K562 (cell line): Measurements from ENCODE around the gene SV2C. TPM values are rescaled to one million over a fixed set of nuclear protein-coding genes. Genes with fewer than 3 reads are reported as not detected.
A peak's percentile ranks its signal among the peaks of the same experiment; 100 is the strongest.

Experiments used
- ATAC-seq: fragments of 200-7000 bp; cut with Tn5 transposase; 3 replicates; pipeline ENCODE4 v1.9.1; 2020; ENCODE audit warnings: moderate library complexity
- BruUV-seq: library from RNA; stranded (reverse); fragments of 400-500 nt; replicated peaks from 2 replicates; lab custom pipeline; 2021; lab: Mats Ljungman, UMichigan
- CTCF ChIA-PET: fragments of 300-600 bp; formaldehyde crosslinking; extraction: SDS; loops from one replicate; lab custom pipeline; 2021; ENCODE audit warnings: low intra/inter-chr PET ratio; lab: Yijun Ruan, JAX
- POLR2A ChIA-PET: fragments of 300-600, 350-650 bp; sonication (Branson Sonifier 250); formaldehyde crosslinking; extraction: SDS; loops from one replicate; lab custom pipeline; 2021; ENCODE audit warnings: antibody characterized with exemption, inconsistent platforms; lab: Yijun Ruan, JAX
- DNase-seq, 4 experiments: peaks; one replicate each; pipeline versions ENCODE4 v3.0.0 to v3.0.0-alpha.2; 2011 to 2018; ENCODE audit warnings: low spot score in 3 of 4, mixed read lengths in 3 of 4; ENCODE audit errors: extremely low read depth in 1 of 4
- FAIRE-seq: peaks from 2 replicates; lab custom pipeline; 2011; peaks lifted over from hg19 to GRCh38; lab: Jason Lieb, UNC
- H2AFZ ChIP-seq: 2 replicates; pipeline ENCODE4 v1.6.0; 2011; ENCODE audit warnings: low read depth, low read length, control low read depth, inconsistent platforms
- H3K27ac ChIP-seq: fragments of 200-600 bp; 3 replicates; pipeline ENCODE4 v1.8.0; 2011; ENCODE audit warnings: low read depth, mild to moderate bottlenecking, control low read depth, inconsistent platforms, low read length, moderate library complexity, mixed read lengths; ENCODE audit errors: extremely low read depth
- H3K27me3 ChIP-seq, 2 experiments: fragments of 300-600 bp in 1 of 2; 2 replicates in 1 of 2; 3 replicates in 1 of 2; pipeline versions ENCODE4 v1.6.0 to v1.8.0; 2011; ENCODE audit warnings: inconsistent platforms in 2 of 2, low read length in 2 of 2, mild to moderate bottlenecking in 1 of 2, mixed read lengths in 1 of 2, moderate library complexity in 1 of 2; ENCODE audit not compliant: control insufficient read depth in 2 of 2, insufficient read depth in 2 of 2
- H3K36me3 ChIP-seq: fragments of 300-600 bp; 3 replicates; pipeline ENCODE4 v1.8.0; 2011; ENCODE audit warnings: mild to moderate bottlenecking, low read length, inconsistent platforms; ENCODE audit not compliant: control insufficient read depth, insufficient read depth
- H3K4me1 ChIP-seq, 2 experiments: fragments of 200-600 bp in 1 of 2; replicated peaks in 1 of 2; 2 replicates in 1 of 2; 3 replicates in 1 of 2; pipeline versions ENCODE4 v1.5.1 to v1.8.0; 2011; ENCODE audit warnings: inconsistent platforms in 2 of 2, low read length in 2 of 2, mild to moderate bottlenecking in 1 of 2, mixed read lengths in 1 of 2, moderate library complexity in 1 of 2; ENCODE audit not compliant: control insufficient read depth in 2 of 2, insufficient read depth in 2 of 2
- H3K4me2 ChIP-seq: 2 replicates; pipeline ENCODE4 v1.6.1; 2011; ENCODE audit warnings: low read length, control low read depth, inconsistent platforms, mixed read lengths; ENCODE audit not compliant: insufficient read depth
- H3K4me3 ChIP-seq: fragments of 200-600 bp; sonication (generic), shearing (Covaris generic); 2 replicates; pipeline ENCODE4 v1.5.1; 2016; ENCODE audit warnings: control low read depth, inconsistent platforms
- H3K79me2 ChIP-seq: fragments of 200-600 bp; 3 replicates; pipeline ENCODE4 v1.8.0; 2011; ENCODE audit warnings: low read length, inconsistent platforms; ENCODE audit not compliant: control insufficient read depth, insufficient read depth
- H3K9ac ChIP-seq, 2 experiments: 2 replicates each; pipeline versions ENCODE4 v1.6.0 to v1.6.1; 2011; ENCODE audit warnings: low read depth in 2 of 2, low read length in 2 of 2, control low read depth in 1 of 2, inconsistent platforms in 1 of 2, mild to moderate bottlenecking in 1 of 2, mixed read lengths in 1 of 2; ENCODE audit not compliant: insufficient read depth in 1 of 2
- H3K9me1 ChIP-seq: one replicate; pipeline ENCODE4 v1.6.0; 2011; ENCODE audit warnings: inconsistent platforms, mild to moderate bottlenecking, low read length, moderate library complexity; ENCODE audit not compliant: control insufficient read depth, insufficient read depth
- H3K9me3 ChIP-seq: replicated peaks from 2 replicates; pipeline ENCODE4 v1.5.1; 2011; ENCODE audit warnings: low read depth, low read length, inconsistent platforms; ENCODE audit not compliant: control insufficient read depth, insufficient read depth
- H4K20me1 ChIP-seq: replicated peaks from 2 replicates; pipeline ENCODE4 v1.6.1; 2011; ENCODE audit warnings: low read length, inconsistent platforms, mixed read lengths; ENCODE audit not compliant: control insufficient read depth, insufficient read depth
- ATF1 ChIP-seq, 2 experiments: fragments of 450-650 bp in 1 of 2; IDR thresholded peaks; 2 replicates each; pipeline ENCODE4 v1.6.1; 2016; ENCODE audit warnings: missing compliant biosample characterization in 1 of 2, missing genetic modification characterization in 1 of 2
- ATF3 ChIP-seq, 2 experiments: fragments of 450-650 bp in 1 of 2; sonication (generic) in 1 of 2; formaldehyde crosslinking in 1 of 2; IDR thresholded peaks in 1 of 2; conservative IDR thresholded peaks in 1 of 2; 2 replicates each; pipeline versions ENCODE4 v1.6.1 to v1.8.1; 2016 to 2023; ENCODE audit warnings: mild to moderate bottlenecking in 2 of 2, moderate library complexity in 2 of 2, inconsistent platforms in 1 of 2, missing genetic modification reagents in 1 of 2
- BCOR ChIP-seq: fragments of 450-650 bp; IDR thresholded peaks from 2 replicates; pipeline ENCODE4 v1.6.1; 2016
- CBX3 ChIP-seq, 2 experiments: IDR thresholded peaks; 1 replicate in 1 of 2; 2 replicates in 1 of 2; pipeline ENCODE4 v1.6.1; 2012; ENCODE audit warnings: inconsistent platforms in 2 of 2, low read length in 2 of 2, borderline replicate concordance in 1 of 2, control low read depth in 1 of 2
- EGR1 ChIP-seq: fragments of 450-650 bp; conservative IDR thresholded peaks from 2 replicates; pipeline ENCODE4 v1.6.1; 2017; ENCODE audit warnings: mild to moderate bottlenecking
- FOXJ3 ChIP-seq: sonication (generic); formaldehyde crosslinking; IDR thresholded peaks from 2 replicates; pipeline ENCODE4 v1.4.0; 2020; ENCODE audit warnings: mild to moderate bottlenecking, missing genetic modification reagents
- HNRNPUL1 ChIP-seq: fragments of 200-400 bp; formaldehyde crosslinking; IDR thresholded peaks from 2 replicates; pipeline ENCODE4 v1.6.1; 2017; ENCODE audit warnings: low read length
- KAT8 ChIP-seq: fragments of 450-650 bp; IDR thresholded peaks from 2 replicates; pipeline ENCODE4 v1.6.1; 2016; ENCODE audit warnings: low read depth, mild to moderate bottlenecking
- PURB ChIP-seq: sonication (generic); formaldehyde crosslinking; IDR thresholded peaks from 2 replicates; pipeline ENCODE4 v1.9.0; 2021; ENCODE audit warnings: low read depth, mild to moderate bottlenecking, missing genetic modification reagents
- RBM39 ChIP-seq: fragments of 200-400 bp; formaldehyde crosslinking; optimal IDR thresholded peaks from 2 replicates; pipeline ENCODE3; 2018; ENCODE audit warnings: low read depth, low read length
- RFX1 ChIP-seq: fragments of 450-650 bp; IDR thresholded peaks from 2 replicates; pipeline ENCODE4 v1.6.1; 2016; ENCODE audit warnings: mild to moderate bottlenecking, moderate library complexity
- SMARCE1 ChIP-seq: fragments of 450-650 bp; IDR thresholded peaks from 2 replicates; pipeline ENCODE4 v1.7.1; 2016; ENCODE audit warnings: mild to moderate bottlenecking
- STAT5A ChIP-seq: IDR thresholded peaks from 2 replicates; pipeline ENCODE4 v1.6.1; 2012; ENCODE audit warnings: low read length, inconsistent platforms, borderline replicate concordance
- ZBTB33 ChIP-seq: sonication (generic); formaldehyde crosslinking; IDR thresholded peaks from 2 replicates; pipeline ENCODE4 v1.8.1; 2023; ENCODE audit warnings: mild to moderate bottlenecking, missing genetic modification reagents
- ZNF174 ChIP-seq: fragments of 250-450 bp; sonication (Bioruptor Pico); IDR thresholded peaks from 2 replicates; pipeline ENCODE4 v1.4.0; 2020; ENCODE audit warnings: mild to moderate bottlenecking
- ZNF280B ChIP-seq: fragments of 250-450 bp; sonication (Bioruptor Pico); IDR thresholded peaks from 2 replicates; pipeline ENCODE4 v1.5.1; 2021; ENCODE audit warnings: mild to moderate bottlenecking
- ZSCAN29 ChIP-seq: fragments of 450-650 bp; IDR thresholded peaks from 2 replicates; pipeline ENCODE4 v1.6.1; 2017
- WGBS: fragments of 100-300 bp; shearing (Covaris generic); methylation state at CpG from one replicate; pipeline ENCODE4 v1.1.6; 2016; ENCODE audit warnings: low coverage, mixed read lengths; ENCODE audit not compliant: insufficient coverage; ENCODE audit errors: missing lambda C conversion rate; 5-methylcytosine and 5-hydroxymethylcytosine counted together
- in situ Hi-C: fragments of 300-500 bp; cut with MboI; formaldehyde crosslinking; loops from 4 replicates; pipeline ENCODE4 v1.15.0; 2018; ENCODE audit warnings: inconsistent platforms, mixed read lengths
- intact Hi-C: fragments of 100-400 bp; cut with micrococcal nuclease; formaldehyde crosslinking; loops from 2 replicates; pipeline ENCODE4 v1.14.2; 2022
- polyA plus RNA-seq, 8 experiments: library from polyadenylated mRNA; depleted of rRNA in 4 of 8; stranded (reverse) in 5 of 8; unstranded in 3 of 8; fragments of >200 nt; fragmentation: Nextera tagmentation in 2 of 8; fragmentation: Illumina TruSeq in 1 of 8; extraction: Ambion mirVana in 2 of 8; extraction: Trizol in 1 of 8; gene quantifications; 2 replicates each; pipeline versions ENCODE4 v1.2.1 to v1.2.3, GENCODE V29; 2011 to 2014; ENCODE audit warnings: inconsistent platforms in 1 of 8, missing spikeins in 1 of 8
- total RNA-seq, 7 experiments: library from RNA; depleted of rRNA in 6 of 7; stranded (reverse); fragments of >200 nt in 6 of 7; fragmentation: Illumina TruSeq in 2 of 7; extraction: Trizol in 2 of 7; gene quantifications; 2 replicates each; pipeline versions ENCODE4 v1.2.1 to v1.2.3, GENCODE V29; 2011 to 2021; ENCODE audit warnings: low replicate concordance in 1 of 7

The SV2C gene
- total and polyA plus RNA-seq, 9 of the 15 experiments (the other 6 are each of a cell fraction or from before 2014, with no cell fraction given): 0.05 TPM; not detected in 8

GRCh38 chr5:76402251-76402885, 319.2 kb downstream of the SV2C start:
- ATAC-seq: peak; percentile 76
- Histone ChIP-seq H4K20me1 (peaks cover 6% of the 10 kb centered on the region; the same call in 1 of the 2 replicates), H3K4me3 (peak overlapping the region; percentile 72), H3K4me2 (peak overlapping the region; percentile 78), H3K27me3 (no peaks in the 10 kb centered on the region; a peak in 1 of 5 replicates), H3K79me2 (peaks cover 19% of the 10 kb centered on the region; the same call in 2 of the 3 replicates), H3K9ac (peak overlapping the region; percentile 64 to 76), H3K27ac (peak overlapping the region; percentile 91), H3K36me3 (no peaks in the 10 kb centered on the region), H3K9me3 (no peaks in the 10 kb centered on the region), H3K4me1 (peaks cover 25 to 31% of the 10 kb centered on the region in 2 experiments), H2AFZ (peak overlapping the region; percentile 90), H3K9me1 (no peaks in the 10 kb centered on the region)
- WGBS: under 1% methylated on average over 21 of the region's 25 CpGs
- no TSS peak for BruUV-seq
- DNase-seq: peak; percentile 88 to 94 (median 91)
- intact Hi-C loops: loop anchor here (1.0 to 5.0 kb wide), 5 partner anchors 40 to 239 kb away; no protein-coding TSS in a partner anchor
- ChIA-PET POLR2A (interaction anchor here (0.6 to 2.1 kb wide), 9 partner anchors 9 to 1065 kb away, joined by 3 to 7 read pairs (median 4); partner anchors contain the start of gene HMGCR), CTCF (interaction anchor here (1.0 to 2.5 kb wide), 3 partner anchors 64 to 181 kb away, joined by 3 to 19 read pairs (median 5); no protein-coding TSS in a partner anchor)
- in situ Hi-C loops: no loop called here
- peak; percentile 92 for FAIRE-seq
- TF ChIP-seq EGR1: peak; percentile 75
- TF ChIP-seq ATF1 (CRISPR knock-in tag; IDR thresholded peaks at IDR 0.05): no peak
- TF ChIP-seq ATF1 (tag; IDR thresholded peaks at IDR 0.05): no peak
- no peak for TF ChIP-seq HNRNPUL1
- TF ChIP-seq CBX3 (IDR thresholded peaks at IDR 0.05; ENCODE audit: borderline replicate concordance in 1 of 2, low read length in 2 of 2): no peak
- peak; percentile 36 for TF ChIP-seq RFX1
- no peak for TF ChIP-seq KAT8
- peak; percentile 75 for TF ChIP-seq BCOR
- TF ChIP-seq PURB (CRISPR knock-in tag): no peak
- no peak for TF ChIP-seq FOXJ3 (CRISPR knock-in tag)
- TF ChIP-seq ZBTB33 (CRISPR knock-in tag): no peak
- 0 out of 2 replicates have a peak, but pooled peaks have one; percentile 14 for TF ChIP-seq ATF3 (IDR thresholded peaks at IDR 0.05)
- no peak for TF ChIP-seq ATF3 (CRISPR knock-in tag; conservative IDR thresholded peaks at IDR 0.05)
- no peak for TF ChIP-seq RBM39
- TF ChIP-seq ZNF174 (CRISPR knock-in tag): no peak
- no peak for TF ChIP-seq ZNF280B
- peak; percentile 17; the same call in 1 of the 2 replicates for TF ChIP-seq STAT5A
- TF ChIP-seq SMARCE1: 0 out of 2 replicates have a peak, but pooled peaks have one; percentile 64
- 0 out of 2 replicates have a peak, but pooled peaks have one; percentile 39 for TF ChIP-seq ZSCAN29
